ENCODE measurements around the gene DRC1.
"Not testable (repeated sequence)": the region's sequence is repeated elsewhere in the genome, so short reads cannot be mapped to it uniquely, and the experiment has no call there.

DRC1 gene

DNA sequence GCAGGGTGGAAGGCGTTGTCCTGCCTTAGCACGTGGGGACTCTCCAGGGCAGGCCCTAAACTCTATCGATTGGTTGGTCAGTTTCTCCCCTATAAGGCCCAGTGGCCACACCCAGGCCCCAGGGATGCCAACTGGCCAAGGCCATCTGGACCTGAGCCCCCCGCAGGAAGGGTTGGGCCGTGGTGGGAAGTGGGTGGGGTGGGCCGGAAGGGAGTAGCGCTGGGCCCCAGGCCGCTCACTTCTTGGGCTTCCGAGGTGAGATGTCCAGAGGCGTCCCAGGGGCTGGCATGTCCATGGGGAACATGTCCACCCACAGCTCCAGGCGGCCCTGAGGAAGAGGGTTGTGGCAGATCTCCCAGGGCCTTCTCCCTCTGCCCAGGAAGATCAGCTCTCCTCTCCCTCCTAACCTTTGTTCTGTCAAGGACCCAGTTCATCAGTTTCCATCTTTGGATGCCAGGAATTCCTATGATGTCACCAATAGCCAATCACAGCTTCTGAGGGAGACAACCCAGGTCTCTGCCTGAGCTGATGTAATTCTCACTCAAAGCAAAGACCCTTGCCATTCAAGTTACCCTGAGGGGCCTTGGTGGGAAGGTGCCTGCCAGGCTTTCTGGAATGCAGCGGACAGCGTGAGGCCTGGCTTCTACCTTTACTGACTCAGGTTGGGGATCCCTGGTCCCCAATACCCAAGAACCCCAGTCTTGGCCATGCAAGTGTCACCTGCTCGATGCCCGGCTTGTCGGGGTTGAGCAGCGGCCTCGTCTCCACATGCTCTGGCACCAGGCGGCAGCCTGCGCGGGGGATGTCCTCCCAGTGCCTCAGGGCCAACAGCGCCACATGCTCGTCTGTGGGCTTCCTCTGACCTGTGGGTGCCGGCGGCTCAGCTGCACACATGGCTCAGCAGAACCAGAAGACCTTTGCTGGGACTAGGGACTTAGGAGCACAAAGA, 61.8 kb downstream of the DRC1 start:
- peak; percentile 17 for ATAC-seq

DNA sequence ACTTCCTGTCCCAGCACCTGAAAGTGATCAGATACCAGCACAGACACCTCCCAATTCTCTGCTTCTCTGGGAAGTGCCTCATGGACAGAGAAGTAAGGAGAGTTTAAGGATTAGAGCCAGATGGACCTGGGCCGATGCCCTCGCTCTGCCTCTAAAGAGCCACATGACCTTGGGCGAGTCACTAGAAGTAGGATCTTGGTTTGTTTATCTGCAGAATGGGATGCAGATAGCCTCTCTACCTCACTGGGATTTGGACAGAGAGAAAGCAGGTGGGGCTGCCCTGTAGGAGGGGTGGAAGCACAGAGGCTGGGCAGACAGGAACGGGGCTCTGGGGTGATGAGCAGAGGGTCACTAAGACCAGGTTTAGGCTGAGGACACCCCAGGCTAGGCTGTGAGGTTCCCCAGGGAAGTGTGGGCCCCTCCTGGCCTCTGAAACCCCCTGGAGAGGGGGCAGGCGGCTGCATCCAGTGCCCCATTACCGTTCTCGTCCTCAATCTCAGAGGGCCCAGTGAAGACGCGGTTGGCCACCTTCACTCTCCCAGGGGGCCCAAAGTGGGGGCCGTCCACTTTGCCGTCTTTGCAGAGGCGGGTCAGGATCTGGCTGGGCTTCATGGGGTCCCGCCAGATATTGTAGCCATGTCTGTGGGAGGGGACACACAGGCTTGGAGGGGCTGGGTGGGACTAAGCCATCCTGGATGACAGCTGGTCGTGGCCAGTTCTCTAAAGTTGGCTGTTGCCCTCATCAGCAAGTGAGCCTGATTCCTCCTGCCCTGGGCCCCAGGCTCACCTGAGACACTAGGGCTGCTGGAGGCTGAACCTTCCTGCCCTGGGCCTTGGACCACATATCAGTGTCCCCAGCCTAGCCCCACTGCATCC, 62.9 kb downstream of the DRC1 start:
- ATAC-seq = no peak

More for the DNA sequence above, 61.8 kb downstream of the DRC1 start:
- no peak for DNase-seq

DNA sequence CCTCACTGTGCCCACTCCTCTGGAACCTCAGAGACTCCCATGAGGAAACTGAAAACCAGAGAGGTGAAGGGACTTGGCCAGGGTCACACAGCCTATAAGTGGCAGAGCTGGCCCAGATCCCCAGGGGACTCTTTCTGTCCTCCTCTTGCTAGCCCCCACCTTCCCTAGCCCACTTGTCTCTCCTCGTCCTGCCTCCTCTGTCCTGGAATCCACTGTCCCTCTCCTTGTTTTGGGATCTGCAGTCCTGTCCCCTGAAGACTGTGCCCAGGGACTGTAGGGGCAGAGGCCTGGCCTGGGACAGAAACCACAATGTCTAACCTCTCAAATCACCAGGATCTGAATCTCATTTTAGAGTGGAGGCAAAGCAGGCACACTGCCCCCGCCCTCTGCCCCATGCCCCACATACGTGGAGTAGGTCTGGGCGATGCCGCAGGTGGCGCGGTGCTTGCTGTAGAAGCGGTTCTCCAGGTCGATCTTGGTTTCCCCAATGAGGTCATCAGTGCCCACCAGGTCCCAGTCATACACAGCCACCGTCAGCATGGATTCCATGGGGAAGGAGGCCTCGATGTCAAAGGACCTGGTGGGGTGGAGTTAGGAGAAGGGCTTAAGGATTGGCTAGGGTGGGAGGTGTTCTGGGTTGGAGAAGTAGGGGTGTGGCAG, 63.7 kb downstream of the DRC1 start:
- ATAC-seq = no peak
- DNase-seq = no peak

More for the DNA sequence above, 62.9 kb downstream of the DRC1 start:
- no peak for DNase-seq

DNA sequence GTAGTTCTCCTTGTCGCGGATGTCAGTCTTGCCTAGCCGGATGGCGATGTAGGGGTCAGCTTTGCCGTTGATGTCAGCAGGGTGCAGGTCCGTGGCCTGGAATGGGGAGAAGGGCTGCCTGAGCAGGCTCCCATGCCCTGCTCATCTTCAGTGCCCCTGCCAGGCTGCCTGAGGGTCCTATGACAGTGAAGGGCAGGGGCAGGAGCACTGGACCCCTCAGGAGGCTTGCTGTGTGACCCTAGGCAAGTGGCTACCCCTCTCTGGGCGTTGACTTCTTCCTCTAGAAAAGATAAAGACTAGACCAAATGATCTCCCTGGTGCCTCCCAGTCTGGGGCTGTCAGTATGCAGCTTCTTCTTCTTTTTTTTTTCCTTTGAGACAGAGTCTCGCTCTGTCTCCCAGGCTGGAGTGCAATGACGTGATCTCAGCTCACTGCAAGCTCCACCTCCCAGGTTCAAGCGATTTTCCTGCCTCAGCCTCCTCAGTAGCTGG, 64.3 kb downstream of the DRC1 start:
- DNase-seq = no peak

DNA sequence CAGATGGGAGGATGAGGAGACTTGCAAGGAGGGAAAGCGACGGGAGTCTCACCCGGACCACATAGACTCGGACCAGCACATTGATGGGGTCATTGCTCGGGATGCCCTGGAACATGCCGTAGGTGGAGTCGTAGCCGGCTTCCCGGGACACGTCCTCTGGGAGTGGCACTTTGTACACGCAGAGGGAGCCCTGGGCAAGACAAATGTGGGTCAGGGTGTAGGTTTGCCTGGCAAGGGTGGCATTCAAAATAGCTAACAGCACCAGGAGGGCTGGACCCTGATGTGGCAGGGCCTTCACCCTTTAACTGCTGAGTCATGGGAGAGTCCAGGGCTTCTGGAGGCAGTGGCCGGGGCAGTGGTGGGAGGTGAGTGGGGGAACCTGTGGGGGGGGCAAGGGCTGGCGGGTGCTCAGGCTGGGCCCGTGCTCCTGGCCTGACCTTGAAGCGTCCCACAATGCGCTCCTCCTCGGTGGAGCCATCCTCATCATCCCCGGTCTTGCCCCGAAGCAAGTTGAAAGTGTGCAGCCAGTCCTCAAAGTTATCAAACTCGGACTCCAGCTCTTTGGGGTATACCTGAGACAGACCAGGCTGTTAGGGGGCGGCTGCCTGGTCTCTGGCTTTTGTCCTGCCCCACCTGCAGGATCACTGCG, 65.1 kb downstream of the DRC1 start:
- DNase-seq = no peak

More for the DNA sequence above, 64.3 kb downstream of the DRC1 start:
- ATAC-seq = no peak

DNA sequence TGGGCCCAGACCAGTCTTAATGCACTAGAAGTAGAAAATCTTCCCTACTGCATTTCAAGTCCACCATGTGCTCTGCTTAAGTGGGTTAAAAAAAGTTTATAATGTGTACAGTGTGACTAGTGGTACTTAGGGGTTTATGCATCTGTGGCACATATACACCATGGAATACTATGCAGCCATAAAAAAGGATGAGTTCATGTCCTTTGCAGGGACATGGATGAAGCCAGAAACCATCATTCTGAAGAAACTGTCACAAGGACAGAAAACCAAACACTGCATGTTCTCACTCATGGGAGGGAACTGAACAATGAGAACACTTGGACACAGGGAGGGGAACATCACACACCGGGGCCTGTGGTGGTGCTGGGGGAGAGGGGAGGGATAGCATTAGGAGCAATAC, 66.8 kb downstream of the DRC1 start:
- not testable (repeated sequence) for ATAC-seq, DNase-seq

More for the DNA sequence above, 65.1 kb downstream of the DRC1 start:
- no peak for ATAC-seq

DNA sequence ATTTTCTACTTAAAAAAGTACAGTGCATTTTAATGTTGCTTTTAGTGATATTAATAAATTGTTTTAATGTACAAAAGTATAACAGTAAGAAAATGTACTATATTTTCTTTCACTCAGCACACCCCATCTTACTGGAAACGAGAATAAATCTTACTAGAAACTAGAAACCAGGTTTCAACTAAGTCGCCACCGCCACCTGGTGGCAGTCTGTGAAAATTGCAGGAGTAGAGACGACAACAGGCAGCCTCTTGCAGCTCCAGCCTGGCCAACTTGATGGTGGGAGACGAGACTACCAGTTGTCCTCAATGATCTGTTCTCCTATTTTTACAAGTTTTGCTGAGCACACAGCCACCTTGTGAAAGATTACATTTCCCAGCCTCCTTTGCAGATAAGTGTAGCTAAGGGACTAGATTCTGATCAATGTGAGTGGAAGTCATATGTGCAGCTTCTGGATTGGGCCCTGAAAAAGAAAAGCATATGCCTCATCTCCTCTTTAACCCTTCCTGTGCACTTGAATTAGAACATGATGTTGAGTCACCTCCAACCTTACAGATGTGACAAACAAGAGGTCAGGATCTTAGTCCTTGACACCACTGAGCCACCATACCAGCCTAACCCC, 67.5 kb downstream of the DRC1 start:
- no peak for ATAC-seq

DNA sequence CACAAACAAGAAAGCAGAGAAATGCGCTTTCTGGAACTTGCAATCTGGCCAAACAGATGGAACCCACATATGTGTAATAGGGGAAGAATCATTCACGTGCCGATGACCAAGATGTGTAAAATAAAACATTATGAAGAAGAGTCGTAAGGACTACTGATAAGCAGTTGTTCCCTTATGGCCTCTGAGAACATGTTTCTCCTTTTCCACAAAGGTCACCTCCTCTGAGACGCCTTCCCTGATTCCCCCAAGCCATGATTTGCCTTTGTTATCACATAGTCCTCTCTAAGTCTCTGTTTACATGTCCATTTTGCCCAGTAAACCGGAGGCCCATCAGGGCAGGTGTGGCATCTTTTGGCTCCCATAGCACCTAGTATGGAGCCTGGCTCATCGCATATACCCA, 68.2 kb downstream of the DRC1 start:
- ATAC-seq = no peak
- DNase-seq = no peak

More for the DNA sequence above, 67.5 kb downstream of the DRC1 start:
- peak; percentile 75 for DNase-seq

DNA sequence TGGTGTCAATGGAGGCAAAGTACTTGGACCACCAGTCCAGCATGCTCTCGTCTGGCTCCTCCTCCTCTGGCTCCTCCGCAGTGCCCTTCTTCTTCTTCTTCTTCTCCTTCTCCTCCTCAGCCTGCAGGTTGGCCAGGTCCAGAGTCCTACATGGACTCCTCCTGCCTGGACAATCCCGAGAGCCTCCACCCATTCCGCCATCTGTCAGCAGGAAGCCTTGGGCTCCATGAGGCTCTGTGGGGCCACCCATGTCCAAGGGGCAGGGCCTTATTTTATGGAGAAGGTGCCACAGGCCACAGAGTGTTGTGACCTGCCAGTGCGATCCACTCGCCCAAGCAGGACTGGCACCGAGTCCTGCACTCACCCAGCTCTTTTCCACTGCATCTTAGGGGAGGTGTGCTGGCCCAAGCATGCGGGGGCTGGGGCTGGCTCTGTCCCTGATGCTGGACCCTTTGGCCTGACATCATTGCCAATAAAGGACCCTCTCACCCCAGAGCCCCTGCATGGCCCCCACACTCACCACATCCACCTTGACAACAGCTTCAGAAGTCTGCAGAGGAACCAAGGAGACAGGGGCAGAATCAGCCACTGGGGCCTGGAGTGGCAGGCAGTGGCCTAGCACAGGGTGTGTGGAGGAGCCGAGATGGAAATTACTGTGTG, 69.0 kb downstream of the DRC1 start:
- DNase-seq = no peak
- ATAC-seq = no peak

DNA sequence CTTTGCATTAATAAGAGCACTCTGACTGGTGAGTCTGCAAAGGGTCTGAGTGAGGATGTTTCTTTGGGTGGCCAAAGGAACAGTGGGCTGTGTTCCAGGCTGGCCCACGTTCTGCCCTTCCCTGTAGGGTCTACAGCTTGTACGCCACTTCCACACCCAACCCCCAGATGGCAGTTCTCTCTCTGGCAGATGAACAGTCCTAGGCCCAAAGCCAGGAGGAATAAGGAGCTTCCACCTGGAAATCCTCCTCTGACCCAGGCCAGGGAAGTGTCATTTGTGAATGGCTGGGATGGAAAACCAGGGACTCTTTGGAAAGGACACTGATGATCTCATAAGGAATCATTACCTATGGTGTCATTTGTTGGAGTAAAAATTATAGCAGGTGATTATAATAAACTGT, 69.6 kb downstream of the DRC1 start:
- ATAC-seq (no peak), DNase-seq (no peak)

DNA sequence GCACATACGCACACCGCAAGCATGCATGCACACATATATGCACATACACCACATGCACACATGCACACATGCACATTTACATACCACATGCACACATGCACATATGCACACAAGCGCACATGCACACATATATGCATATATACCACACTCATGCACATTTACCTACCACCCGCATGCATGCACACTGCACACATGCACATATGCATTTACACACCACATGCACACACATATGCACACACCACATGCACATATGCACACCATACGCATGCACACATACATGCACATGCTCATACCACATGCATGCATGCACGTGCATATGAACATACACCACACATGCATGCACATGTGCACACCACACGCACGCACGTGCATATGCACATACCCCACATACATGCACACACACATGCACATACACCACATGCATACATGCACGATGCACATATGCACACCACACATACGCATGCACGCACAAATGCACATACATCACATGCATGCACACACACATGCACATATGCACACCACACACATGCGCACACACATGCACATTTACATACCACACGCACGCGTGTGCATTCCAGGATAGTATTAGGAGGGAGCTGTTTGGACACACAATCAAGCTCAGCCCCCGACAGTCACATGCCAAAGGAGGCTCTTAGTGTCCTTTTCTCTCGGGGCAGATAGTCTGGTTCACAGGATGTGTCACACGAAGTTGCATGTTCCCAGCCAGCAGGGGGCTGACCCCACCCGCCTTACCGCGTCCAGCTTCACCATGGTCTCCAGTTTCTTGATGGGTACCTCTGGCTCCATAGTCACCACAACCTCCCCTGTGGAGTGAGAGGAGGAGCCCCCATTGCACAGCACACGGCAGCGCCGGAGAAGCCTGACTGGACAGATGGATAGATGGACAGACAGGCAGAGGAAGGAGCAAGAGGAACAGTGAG, 70.3 kb downstream of the DRC1 start:
- ATAC-seq (no peak), DNase-seq (no peak)

DNA sequence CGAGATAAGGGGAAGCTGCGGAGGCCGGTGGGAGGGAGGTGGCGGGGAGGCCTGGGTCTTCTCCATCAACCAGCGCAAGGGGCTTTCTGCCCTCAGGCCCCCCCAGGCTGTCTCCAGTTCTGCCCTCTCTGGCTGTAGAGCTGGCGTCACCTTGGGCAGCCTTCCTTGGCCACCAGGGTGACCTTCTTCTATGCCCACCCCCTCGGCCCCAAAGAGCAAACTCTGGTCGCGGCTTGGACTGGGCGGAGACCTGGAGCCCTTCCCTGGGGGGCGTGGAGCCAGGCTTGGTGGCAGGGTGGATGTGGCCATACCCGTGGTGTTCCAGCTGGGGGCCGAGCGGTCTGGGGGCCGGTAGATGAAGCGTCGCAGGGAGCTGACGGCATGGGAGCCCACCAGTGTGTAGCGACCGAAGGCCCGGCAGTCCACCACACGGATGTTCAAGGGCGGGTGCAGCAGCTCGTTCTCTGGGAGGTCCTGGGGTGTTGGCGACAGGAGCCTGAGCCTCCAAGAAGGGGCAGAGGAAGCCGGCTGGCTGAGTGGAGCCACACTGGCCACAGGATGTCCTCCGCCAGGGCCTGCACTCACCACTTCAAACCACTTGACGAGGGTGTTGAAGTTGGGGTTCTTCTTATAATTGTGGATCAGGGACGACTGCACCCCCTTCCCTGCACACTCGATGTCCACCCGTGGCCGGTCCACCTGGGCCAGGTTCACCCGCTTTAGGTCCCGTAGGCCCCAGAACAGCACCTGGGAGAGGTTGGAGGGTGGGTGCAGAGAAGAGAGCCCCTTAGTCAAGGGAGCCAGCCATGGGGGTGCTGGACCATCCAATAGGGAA, 71.3 kb downstream of the DRC1 start:
- no peak for DNase-seq
- no peak for ATAC-seq

DNA sequence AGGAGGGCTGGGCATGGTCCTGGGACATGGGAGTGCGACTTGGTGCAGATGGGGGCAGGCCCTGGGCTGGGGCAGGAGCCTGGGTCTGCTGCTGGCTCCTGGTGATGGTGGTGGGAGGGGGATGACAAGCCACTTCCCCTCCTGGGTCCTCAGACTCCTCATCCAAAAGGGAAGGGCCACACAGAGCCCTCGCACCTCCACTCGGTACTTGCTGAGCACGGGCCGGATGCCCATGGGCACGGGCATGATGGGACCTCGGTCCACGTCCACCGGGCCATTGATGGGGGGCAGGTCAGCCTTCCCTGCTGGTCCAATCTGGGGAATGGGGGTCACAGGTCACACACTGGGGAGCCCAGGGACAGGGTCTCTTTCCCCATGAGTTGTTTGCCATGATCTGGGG, 72.1 kb downstream of the DRC1 start:
- no peak for ATAC-seq
- no peak for DNase-seq

DNA sequence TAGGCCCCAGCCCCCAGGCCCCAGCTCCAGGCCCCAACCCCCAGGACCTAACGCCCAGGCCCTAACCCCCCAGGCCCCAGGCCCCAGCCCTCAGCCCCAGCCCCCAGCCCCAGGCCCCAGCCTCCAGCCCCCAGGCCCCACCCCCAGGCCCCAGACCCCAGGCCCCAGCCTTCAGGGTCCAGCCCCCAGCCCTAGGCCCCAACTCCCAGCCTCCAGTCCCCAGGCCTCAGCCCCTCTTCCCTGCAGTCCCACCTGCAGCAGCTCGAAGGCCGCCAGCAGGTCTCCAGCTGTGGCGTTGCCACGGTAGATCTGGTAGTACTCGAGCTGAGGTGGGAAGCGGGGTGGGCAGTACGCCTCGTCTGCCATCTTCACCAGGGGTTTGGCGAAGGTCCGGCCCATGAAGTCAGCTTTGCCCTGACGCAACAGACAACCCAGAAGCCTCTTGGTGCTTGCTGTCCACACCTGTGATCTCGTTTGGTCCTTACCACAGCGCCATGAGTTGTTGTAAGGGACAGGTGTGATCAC, 72.6 kb downstream of the DRC1 start:
- DNase-seq (no peak), ATAC-seq (no peak)

DNA sequence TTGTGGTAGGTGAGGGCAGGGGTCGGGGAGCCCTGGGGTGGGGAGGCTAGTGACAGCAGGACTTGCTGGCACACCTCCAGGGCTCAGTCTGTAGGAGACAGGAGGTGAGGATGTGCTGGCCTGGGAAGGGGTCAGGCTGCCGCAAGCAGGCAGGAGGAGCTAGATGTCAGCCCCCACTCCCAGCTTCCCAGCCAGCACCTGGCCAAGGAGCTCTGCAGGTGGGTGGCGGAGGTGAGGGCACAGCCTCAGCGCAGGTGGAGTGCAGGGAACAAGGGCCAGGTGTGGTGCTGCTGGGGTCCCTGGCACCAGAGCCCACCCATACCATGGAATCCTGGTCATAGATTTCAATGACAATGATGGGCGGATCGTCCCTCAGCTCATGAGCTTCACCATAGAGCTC, 73.3 kb downstream of the DRC1 start:
- no peak for ATAC-seq
- DNase-seq = no peak

DNA sequence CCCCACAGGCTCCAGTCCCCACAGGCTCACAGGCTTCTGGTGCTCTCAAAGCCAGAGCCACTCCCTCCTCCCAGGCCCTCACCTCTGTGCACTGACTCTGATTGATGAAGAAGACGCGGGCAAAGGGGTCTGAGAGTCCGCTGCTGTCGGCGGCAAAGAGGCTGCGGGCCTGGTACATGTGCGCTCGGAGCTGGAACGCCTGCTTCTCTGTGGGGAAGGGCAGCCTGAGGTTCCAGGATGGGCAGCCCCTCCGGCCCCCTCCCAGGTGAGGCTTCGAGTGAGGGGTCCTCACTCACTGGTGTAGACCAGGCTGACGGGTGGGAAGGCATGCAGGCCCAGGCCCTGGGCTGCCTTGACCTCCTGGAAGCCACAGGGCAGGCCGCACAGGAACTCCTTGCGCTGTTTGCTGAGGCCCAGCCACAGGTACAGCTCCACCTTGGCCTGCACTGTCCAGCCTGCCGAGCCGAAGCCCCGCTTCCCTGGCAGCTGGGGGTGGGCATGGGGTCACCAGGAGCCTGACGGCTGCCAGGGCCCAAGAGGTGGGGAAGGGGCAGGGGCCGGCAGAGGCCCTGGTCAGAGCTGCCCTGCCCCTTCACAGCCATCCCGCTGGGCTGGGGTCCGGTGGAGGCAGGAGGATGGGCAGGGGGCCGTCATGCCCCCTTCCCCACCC, 74.2 kb downstream of the DRC1 start:
- ATAC-seq (no peak), DNase-seq (no peak)

DNA sequence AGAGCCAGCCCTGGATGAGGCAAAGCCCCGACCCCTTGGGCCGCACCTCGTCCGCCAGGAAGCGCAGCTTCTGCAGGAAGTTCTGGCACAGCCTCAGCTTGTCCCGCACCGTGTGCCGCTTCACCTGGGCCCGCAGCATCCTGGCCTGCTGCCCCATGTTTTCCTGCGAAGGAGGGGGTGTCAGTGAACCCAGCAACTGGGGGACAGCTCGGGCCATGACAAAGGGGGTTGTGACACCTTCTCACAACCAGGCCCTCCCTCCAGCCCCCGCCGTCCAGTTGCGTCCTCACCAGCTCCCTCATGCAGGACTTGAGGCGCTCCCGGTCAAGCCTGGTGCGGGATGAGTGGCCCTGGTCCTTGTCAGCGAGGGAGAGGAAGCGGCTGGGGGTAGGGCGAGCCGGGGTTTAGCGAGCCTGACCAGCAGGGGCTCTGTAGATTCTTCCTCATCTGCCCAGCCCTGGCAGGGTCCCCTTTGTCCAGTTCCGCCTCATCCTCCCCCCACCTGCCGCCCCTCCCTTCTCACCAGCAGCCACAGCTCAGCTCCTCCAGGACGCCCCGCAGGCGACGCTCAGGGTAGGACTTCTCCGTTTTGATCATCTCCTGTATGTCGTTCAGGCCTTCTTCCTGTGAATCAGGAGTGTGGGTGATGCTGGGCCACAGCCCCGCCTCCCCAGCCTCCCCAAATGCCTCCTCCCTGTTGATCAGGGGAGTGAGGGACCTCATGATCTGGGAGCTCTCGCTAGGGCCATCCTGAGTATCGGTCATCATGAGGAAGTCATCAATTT, 75.6 kb downstream of the DRC1 start:
- DNase-seq (peak; percentile 13), ATAC-seq (peak; percentile 66)

Measured in stimulated activated naive CD8-positive, alpha-beta T cell treated with anti-CD3 and anti-CD28 coated beads, Interleukin-15, Interleukin-2, amounts not matched to agents 100 U/mL and 50 U/mL, for 24 hours (primary cell).